Upper lobe of left lung (tissue), 4 donors: Measurements from ENCODE around the gene CMC2.

Source experiments
- EP300 ChIP-seq, 4 donors: sonication (generic); formaldehyde crosslinking; IDR thresholded peaks; one replicate each; pipeline ENCODE4 v1.5.1; 2017; ENCODE audit warnings: antibody characterized with exemption in 4 of 4, control low read depth in 2 of 4
- POLR2A ChIP-seq, 4 donors: fragments of 450-650 bp; IDR thresholded peaks; one replicate each; pipeline ENCODE4 v1.5.1; 2016 to 2017; ENCODE audit warnings: antibody characterized with exemption in 4 of 4, mild to moderate bottlenecking in 2 of 4
- POLR2AphosphoS5 ChIP-seq, 2 donors: sonication (generic); formaldehyde crosslinking; IDR thresholded peaks; one replicate each; pipeline ENCODE4 v1.5.1; 2017; ENCODE audit warnings: antibody characterized with exemption in 2 of 2
- TF ChIP-seq, protein P1 (sequence below), 6 experiments: fragments of 450-650 bp in 4 of 6; fragments of 200-600 bp in 2 of 6; sonication (generic) in 2 of 6; IDR thresholded peaks; one replicate each; pipeline ENCODE4 v1.5.1; 2016 to 2019; ENCODE audit warnings: antibody characterized with exemption in 6 of 6

- TF ChIP-seq, protein P1, sequence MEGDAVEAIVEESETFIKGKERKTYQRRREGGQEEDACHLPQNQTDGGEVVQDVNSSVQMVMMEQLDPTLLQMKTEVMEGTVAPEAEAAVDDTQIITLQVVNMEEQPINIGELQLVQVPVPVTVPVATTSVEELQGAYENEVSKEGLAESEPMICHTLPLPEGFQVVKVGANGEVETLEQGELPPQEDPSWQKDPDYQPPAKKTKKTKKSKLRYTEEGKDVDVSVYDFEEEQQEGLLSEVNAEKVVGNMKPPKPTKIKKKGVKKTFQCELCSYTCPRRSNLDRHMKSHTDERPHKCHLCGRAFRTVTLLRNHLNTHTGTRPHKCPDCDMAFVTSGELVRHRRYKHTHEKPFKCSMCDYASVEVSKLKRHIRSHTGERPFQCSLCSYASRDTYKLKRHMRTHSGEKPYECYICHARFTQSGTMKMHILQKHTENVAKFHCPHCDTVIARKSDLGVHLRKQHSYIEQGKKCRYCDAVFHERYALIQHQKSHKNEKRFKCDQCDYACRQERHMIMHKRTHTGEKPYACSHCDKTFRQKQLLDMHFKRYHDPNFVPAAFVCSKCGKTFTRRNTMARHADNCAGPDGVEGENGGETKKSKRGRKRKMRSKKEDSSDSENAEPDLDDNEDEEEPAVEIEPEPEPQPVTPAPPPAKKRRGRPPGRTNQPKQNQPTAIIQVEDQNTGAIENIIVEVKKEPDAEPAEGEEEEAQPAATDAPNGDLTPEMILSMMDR (IDR thresholded peaks at IDR 0.05) = no peak
- TF ChIP-seq EP300 (IDR thresholded peaks at IDR 0.05) = no peak
- no peak for TF ChIP-seq POLR2A (IDR thresholded peaks at IDR 0.05)
- TF ChIP-seq POLR2AphosphoS5 (IDR thresholded peaks at IDR 0.05) = no peak
These were observed 40.1 kb downstream of the CMC2 start for GRCh38 chr16:80966617-80967016.
